Limb (tissue), 2 donors: ENCODE data around the gene SLC9A4.

Source experiments
- DNase-seq, 2 donors: peaks; one replicate each; pipeline ENCODE4 v3.0.0-alpha.2; 2016; ENCODE audit errors: extremely low spot score in 2 of 2

SLC9A4 gene

GRCh38 chr2:102455061-102455670, 17.9 kb upstream of the SLC9A4 start:
- DNase-seq, result no peak

- DNase-seq, result no peak
These were observed 12.6 kb upstream of the SLC9A4 start for GRCh38 chr2:102460467-102460866.

GRCh38 chr2:102461188-102461587, 11.8 kb upstream of the SLC9A4 start:
- DNase-seq, result no peak

- DNase-seq, result no peak
These were observed 9.9 kb upstream of the SLC9A4 start for GRCh38 chr2:102463160-102463559.

GRCh38 chr2:102470168-102470567, 2.9 kb upstream of the SLC9A4 start:
- no peak for DNase-seq

- no peak for DNase-seq
These were observed 605 bp downstream of the SLC9A4 start for GRCh38 chr2:102473631-102474030.

GRCh38 chr2:102474785-102475184, 1.8 kb downstream of the SLC9A4 start:
- DNase-seq, result no peak

- DNase-seq, result no peak
These were observed 5.9 kb downstream of the SLC9A4 start for GRCh38 chr2:102478686-102479470.

- DNase-seq, result no peak
These were observed 7.5 kb downstream of the SLC9A4 start for GRCh38 chr2:102480285-102481195.

- no peak for DNase-seq
These were observed 8.9 kb downstream of the SLC9A4 start for GRCh38 chr2:102481931-102482330.

GRCh38 chr2:102483086-102483485, 10.1 kb downstream of the SLC9A4 start:
- DNase-seq, result no peak

GRCh38 chr2:102484310-102485061, 11.5 kb downstream of the SLC9A4 start:
- no peak for DNase-seq

- no peak for DNase-seq
These were observed 12.2 kb downstream of the SLC9A4 start for GRCh38 chr2:102485147-102485785.

GRCh38 chr2:102486941-102487702, 14.1 kb downstream of the SLC9A4 start:
- DNase-seq, result no peak

- peak in 1 of 2 donors; percentile 19 for DNase-seq
These were observed 14.9 kb downstream of the SLC9A4 start for GRCh38 chr2:102487761-102488462.

- no peak for DNase-seq
These were observed 16.6 kb downstream of the SLC9A4 start for GRCh38 chr2:102489646-102490045.

- no peak for DNase-seq
These were observed 19.0 kb downstream of the SLC9A4 start for GRCh38 chr2:102492006-102492405.

GRCh38 chr2:102494570-102494969, 21.5 kb downstream of the SLC9A4 start:
- DNase-seq, result no peak

GRCh38 chr2:102498414-102498813, 25.4 kb downstream of the SLC9A4 start:
- DNase-seq, result no peak
